Keratinocyte (primary cell): ENCODE measurements around the gene LPCAT1. TPM values are rescaled to one million over a fixed set of nuclear protein-coding genes. Genes with fewer than 3 reads are reported as not detected.

Experiments used
- DNase-seq: peaks from one replicate; pipeline ENCODE4 v3.0.0-alpha.2; 2011; ENCODE audit warnings: low read depth, missing footprints, low spot score
- FAIRE-seq: peaks from 2 replicates; lab custom pipeline; 2011; peaks lifted over from hg19 to GRCh38; lab: Jason Lieb, UNC
- H2AFZ ChIP-seq: 2 replicates; pipeline ENCODE4 v1.6.0; 2012; ENCODE audit warnings: low read length, control low read depth, inconsistent platforms; ENCODE audit not compliant: control insufficient read depth
- H3K27ac ChIP-seq: 2 replicates; pipeline ENCODE4 v1.5.1; 2011; ENCODE audit warnings: low read length; ENCODE audit not compliant: control insufficient read depth, insufficient read depth
- H3K27me3 ChIP-seq: 3 replicates; pipeline ENCODE4 v1.6.0; 2011; ENCODE audit warnings: low read length; ENCODE audit not compliant: control insufficient read depth, insufficient read depth; ENCODE audit errors: extremely low read depth
- H3K36me3 ChIP-seq, 2 experiments: 2 replicates in 1 of 2; 3 replicates in 1 of 2; pipeline ENCODE4 v1.5.1; 2011; ENCODE audit warnings: low read length in 2 of 2, mild to moderate bottlenecking in 1 of 2; ENCODE audit not compliant: control insufficient read depth in 2 of 2, insufficient read depth in 2 of 2; ENCODE audit errors: extremely low read depth in 1 of 2
- H3K4me1 ChIP-seq: 3 replicates; pipeline ENCODE4 v1.5.1; 2011; ENCODE audit warnings: low read length; ENCODE audit not compliant: control insufficient read depth, insufficient read depth; ENCODE audit errors: extremely low read depth
- H3K4me2 ChIP-seq: 3 replicates; pipeline ENCODE4 v1.6.0; 2011; ENCODE audit warnings: low read depth, low read length; ENCODE audit not compliant: control insufficient read depth, insufficient read depth; ENCODE audit errors: extremely low read depth
- H3K4me3 ChIP-seq, 3 experiments: fragments of 200-600 bp in 1 of 3; sonication (generic) in 1 of 3; 2 replicates in 2 of 3; 3 replicates in 1 of 3; pipeline ENCODE4 v1.5.1; 2011 to 2016; ENCODE audit warnings: low read length in 3 of 3, mild to moderate bottlenecking in 3 of 3, control low read depth in 2 of 3, inconsistent platforms in 1 of 3, low read depth in 1 of 3, mixed read lengths in 1 of 3, mixed run types in 1 of 3, moderate library complexity in 1 of 3; ENCODE audit not compliant: control insufficient read depth in 2 of 3, insufficient read depth in 2 of 3; ENCODE audit errors: extremely low read depth in 1 of 3
- H3K79me2 ChIP-seq: 2 replicates; pipeline ENCODE4 v1.6.0; 2012; ENCODE audit warnings: low read length; ENCODE audit not compliant: control insufficient read depth, insufficient read depth
- H3K9ac ChIP-seq: 3 replicates; pipeline ENCODE4 v1.6.0; 2011; ENCODE audit warnings: low read length; ENCODE audit not compliant: control insufficient read depth, insufficient read depth; ENCODE audit errors: extremely low read depth
- H3K9me1 ChIP-seq: 3 replicates; pipeline ENCODE4 v1.6.0; 2011; ENCODE audit warnings: low read length; ENCODE audit not compliant: control insufficient read depth, insufficient read depth; ENCODE audit errors: extremely low read depth
- H3K9me3 ChIP-seq: 2 replicates; pipeline ENCODE4 v1.5.1; 2012; ENCODE audit warnings: low read depth, low read length; ENCODE audit not compliant: control insufficient read depth
- H4K20me1 ChIP-seq: 3 replicates; pipeline ENCODE4 v1.6.0; 2011; ENCODE audit warnings: low read length; ENCODE audit not compliant: control insufficient read depth, insufficient read depth; ENCODE audit errors: extremely low read depth
- EZH2 ChIP-seq: IDR thresholded peaks from one replicate; pipeline ENCODE4 v1.6.1; 2012; ENCODE audit warnings: inconsistent platforms, mild to moderate bottlenecking, low read length, moderate library complexity
- dilution Hi-C: fragments of 300-500 bp; cut with MboI; formaldehyde crosslinking; loops from one replicate; pipeline ENCODE4 v1.7.0; 2020; ENCODE audit warnings: low sequenced_read_pairs; ENCODE audit not compliant: extremely low pct_ligation_motif_present
- polyA plus RNA-seq, 5 experiments: library from polyadenylated mRNA; depleted of rRNA in 3 of 5; stranded (reverse) in 3 of 5; stranded (forward) in 1 of 5; unstranded in 1 of 5; fragments of >200 nt; gene quantifications; 1 replicate in 1 of 5; 2 replicates in 3 of 5; 3 replicates in 1 of 5; pipeline versions ENCODE4 v1.2.1 to v1.2.3, GENCODE V29; 2011 to 2012; ENCODE audit warnings: missing spikeins in 2 of 5, low read depth in 1 of 5, low replicate concordance in 1 of 5
- TF ChIP-seq, protein P1 (sequence below), 3 experiments: IDR thresholded peaks in 1 of 3; conservative IDR thresholded peaks in 1 of 3; optimal IDR thresholded peaks in 1 of 3; 2 replicates in 2 of 3; 3 replicates in 1 of 3; pipeline versions ENCODE3 to v1.5.1; 2011; ENCODE audit warnings: low read length in 3 of 3, mild to moderate bottlenecking in 3 of 3, moderate library complexity in 2 of 3, control low read depth in 1 of 3, inconsistent platforms in 1 of 3; ENCODE audit not compliant: insufficient read depth in 2 of 3; ENCODE audit errors: extremely low read depth in 1 of 3

LPCAT1 gene
- polyA plus RNA-seq, 1 donor (not counting 4 experiments of a cell fraction or from before 2014, with no cell fraction given) = 32.9 TPM

DNA sequence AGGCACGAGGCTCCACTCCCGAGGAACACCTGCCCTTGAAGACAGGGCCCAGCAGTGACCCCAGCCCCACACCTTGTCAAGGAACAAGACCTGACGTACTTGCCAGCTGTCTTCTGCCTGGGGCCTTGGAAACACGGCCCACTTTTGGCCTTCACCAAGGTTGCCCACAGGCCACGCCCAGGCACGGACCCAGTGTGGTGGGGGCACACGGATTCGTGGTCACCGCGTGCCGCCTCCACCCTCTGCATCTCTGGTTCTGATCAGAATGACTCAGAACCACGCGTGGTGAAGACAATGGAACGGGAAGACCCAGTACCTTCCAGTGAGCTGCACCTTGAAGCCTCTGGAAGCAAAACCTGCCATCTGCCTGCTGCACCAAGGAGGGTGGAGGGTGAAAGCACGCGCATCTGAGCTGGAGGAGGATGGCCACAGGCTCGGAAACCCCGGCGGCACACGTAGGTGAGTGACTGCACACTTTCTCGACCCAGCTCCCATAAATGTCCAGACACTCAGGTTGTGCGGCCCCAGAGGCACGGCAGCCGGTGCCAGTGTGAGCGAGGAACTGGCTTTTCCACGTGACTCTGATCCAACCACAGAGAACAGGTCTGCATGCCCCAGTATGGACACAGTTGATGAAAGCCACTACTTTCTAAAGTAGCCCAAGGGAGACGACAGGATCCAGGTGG lies 36.5 kb downstream of the LPCAT1 start:
- no peak overlapping the region for H3K9ac ChIP-seq
- dilution Hi-C loops = no loop called here

GRCh38 chr5:1486271-1486670 lies 37.5 kb downstream of the LPCAT1 start:
- no peaks in the 10 kb centered on the region for H3K9me1 ChIP-seq
- FAIRE-seq (no peak), DNase-seq (no peak)
- H3K4me1 ChIP-seq = no peaks in the 10 kb centered on the region
- no peaks in the 10 kb centered on the region for H3K79me2 ChIP-seq
- H3K27ac ChIP-seq = no peak overlapping the region
- peaks cover 24 to 26% of the 10 kb centered on the region in 2 experiments for H3K36me3 ChIP-seq
- peaks cover 3% of the 10 kb centered on the region for H4K20me1 ChIP-seq
- dilution Hi-C loops = no loop called here
- H3K4me3 ChIP-seq = no peak overlapping the region
- no peaks in the 10 kb centered on the region for H3K9me3 ChIP-seq
- no peak overlapping the region for H2AFZ ChIP-seq
- TF ChIP-seq, protein P1, sequence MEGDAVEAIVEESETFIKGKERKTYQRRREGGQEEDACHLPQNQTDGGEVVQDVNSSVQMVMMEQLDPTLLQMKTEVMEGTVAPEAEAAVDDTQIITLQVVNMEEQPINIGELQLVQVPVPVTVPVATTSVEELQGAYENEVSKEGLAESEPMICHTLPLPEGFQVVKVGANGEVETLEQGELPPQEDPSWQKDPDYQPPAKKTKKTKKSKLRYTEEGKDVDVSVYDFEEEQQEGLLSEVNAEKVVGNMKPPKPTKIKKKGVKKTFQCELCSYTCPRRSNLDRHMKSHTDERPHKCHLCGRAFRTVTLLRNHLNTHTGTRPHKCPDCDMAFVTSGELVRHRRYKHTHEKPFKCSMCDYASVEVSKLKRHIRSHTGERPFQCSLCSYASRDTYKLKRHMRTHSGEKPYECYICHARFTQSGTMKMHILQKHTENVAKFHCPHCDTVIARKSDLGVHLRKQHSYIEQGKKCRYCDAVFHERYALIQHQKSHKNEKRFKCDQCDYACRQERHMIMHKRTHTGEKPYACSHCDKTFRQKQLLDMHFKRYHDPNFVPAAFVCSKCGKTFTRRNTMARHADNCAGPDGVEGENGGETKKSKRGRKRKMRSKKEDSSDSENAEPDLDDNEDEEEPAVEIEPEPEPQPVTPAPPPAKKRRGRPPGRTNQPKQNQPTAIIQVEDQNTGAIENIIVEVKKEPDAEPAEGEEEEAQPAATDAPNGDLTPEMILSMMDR (optimal IDR thresholded peaks at IDR 0.05 in 1 of 3, IDR thresholded peaks at IDR 0.05 in 1 of 3, conservative IDR thresholded peaks at IDR 0.05 in 1 of 3; ENCODE audit: extremely low read depth in 1 of 3, insufficient read depth in 2 of 3, low read length in 3 of 3) = no peak
- TF ChIP-seq EZH2 = no peak
- no peaks in the 10 kb centered on the region for H3K27me3 ChIP-seq
- H3K4me2 ChIP-seq = no peak overlapping the region
- H3K9ac ChIP-seq = no peak overlapping the region

More for the DNA sequence above, 36.5 kb downstream of the LPCAT1 start:
- Histone ChIP-seq H3K9me1 (no peaks in the 10 kb centered on the region), H3K9me3 (no peaks in the 10 kb centered on the region), H3K27ac (no peak overlapping the region), H4K20me1 (peaks cover 3% of the 10 kb centered on the region), H3K4me3 (no peak overlapping the region), H3K36me3 (peaks cover 23 to 24% of the 10 kb centered on the region in 2 experiments), H3K79me2 (no peaks in the 10 kb centered on the region), H2AFZ (no peak overlapping the region), H3K4me2 (no peak overlapping the region), H3K4me1 (no peaks in the 10 kb centered on the region), H3K27me3 (no peaks in the 10 kb centered on the region)
- no peak for FAIRE-seq
- TF ChIP-seq, protein P1 (optimal IDR thresholded peaks at IDR 0.05 in 1 of 3, IDR thresholded peaks at IDR 0.05 in 1 of 3, conservative IDR thresholded peaks at IDR 0.05 in 1 of 3; ENCODE audit: extremely low read depth in 1 of 3, insufficient read depth in 2 of 3, low read length in 3 of 3) = no peak
- TF ChIP-seq EZH2 = no peak
- DNase-seq = no peak
